ENCODE data around the gene ITGB3. TPM values are rescaled to one million over a fixed set of nuclear protein-coding genes. Genes with fewer than 3 reads are reported as not detected.

The ITGB3 gene
- total and polyA plus RNA-seq, 10 of the 15 experiments (the other 5 are each of a cell fraction or from before 2014, with no cell fraction given): 0.69 to 22.8 (median 13.6) TPM

DNA sequence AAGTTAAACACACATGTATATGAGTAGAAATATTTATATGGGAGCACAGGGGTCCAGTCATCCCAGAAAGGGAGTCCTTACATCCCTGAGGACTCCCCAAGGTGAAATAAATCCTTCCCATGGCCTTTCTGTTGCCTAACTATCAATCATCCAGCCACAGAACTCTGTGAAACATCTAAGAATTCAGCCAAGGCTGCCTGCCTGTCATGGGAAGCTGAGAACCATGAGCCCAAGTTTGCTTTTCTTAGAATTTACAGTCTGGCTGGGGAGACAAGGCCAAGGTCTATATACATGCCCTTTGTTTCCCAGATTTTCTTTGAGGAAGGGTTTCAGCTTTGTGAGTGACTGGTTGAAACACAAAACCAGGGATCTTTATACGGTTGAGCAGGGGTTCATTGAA is 28.7 kb upstream of the ITGB3 start:
- ChIA-PET RAD21 (ENCODE audit: unreplicated experiment) (interaction anchor here (0.7 to 2.2 kb wide), 2 partner anchors 84 to 91 kb away, joined by 4 to 7 read pairs; no protein-coding TSS in a partner anchor), CTCF (interaction anchor here (1.3 to 2.1 kb wide), 2 partner anchors 90 to 391 kb away, joined by 3 to 9 read pairs; no protein-coding TSS in a partner anchor), SMC1A (ENCODE audit: uncharacterized antibody, unreplicated experiment) (interaction anchor here (1.5 to 2.6 kb wide), 2 partner anchors 91 to 92 kb away, joined by 3 to 11 read pairs; no protein-coding TSS in a partner anchor), POLR2A (no interaction called here)
- Histone ChIP-seq H3K27ac (ENCODE audit: control insufficient read depth, insufficient read depth) (no peak overlapping the region), H3K4me2 (ENCODE audit: control insufficient read depth, insufficient read depth) (no peak overlapping the region), H3K9ac (ENCODE audit: control insufficient read depth, insufficient read depth, low read length) (no peak overlapping the region), H3K4me1 (ENCODE audit: control insufficient read depth, insufficient read depth, low read length) (peaks cover 4% of the 10 kb centered on the region), H3K27me3 (replicated peaks in 1 of 2; ENCODE audit: control insufficient read depth in 2 of 2, insufficient read depth in 2 of 2, low read length in 1 of 2) (no peaks in the 10 kb centered on the region; a peak in 1 of 4 replicates), H3K79me2 (ENCODE audit: control insufficient read depth, insufficient read depth, low read length) (no peaks in the 10 kb centered on the region), H2AFZ (ENCODE audit: control insufficient read depth, low read depth, low read length) (no peak overlapping the region), H3K9me3 (replicated peaks; ENCODE audit: control insufficient read depth, insufficient read depth, low read length) (no peaks in the 10 kb centered on the region; the same call in 2 of the 3 replicates), H3K4me3 (no peak overlapping the region), H4K20me1 (ENCODE audit: control insufficient read depth, insufficient read depth) (no peaks in the 10 kb centered on the region), H3K36me3 (ENCODE audit: control insufficient read depth in 2 of 2, insufficient read depth in 2 of 2, low read length in 1 of 2) (no peaks in the 10 kb centered on the region)
- 0% methylated on average over 1 of the region's 1 CpG for WGBS (ENCODE audit: insufficient coverage, insufficient replicate concordance, low lambda C conversion rate, missing lambda C conversion rate)
- FAIRE-seq (no peak), ATAC-seq (no peak), DNase-seq (ENCODE audit: low read depth, low spot score) (no peak)
- BruUV-seq (replicated peaks): no TSS peak
- TF ChIP-seq, protein P1, sequence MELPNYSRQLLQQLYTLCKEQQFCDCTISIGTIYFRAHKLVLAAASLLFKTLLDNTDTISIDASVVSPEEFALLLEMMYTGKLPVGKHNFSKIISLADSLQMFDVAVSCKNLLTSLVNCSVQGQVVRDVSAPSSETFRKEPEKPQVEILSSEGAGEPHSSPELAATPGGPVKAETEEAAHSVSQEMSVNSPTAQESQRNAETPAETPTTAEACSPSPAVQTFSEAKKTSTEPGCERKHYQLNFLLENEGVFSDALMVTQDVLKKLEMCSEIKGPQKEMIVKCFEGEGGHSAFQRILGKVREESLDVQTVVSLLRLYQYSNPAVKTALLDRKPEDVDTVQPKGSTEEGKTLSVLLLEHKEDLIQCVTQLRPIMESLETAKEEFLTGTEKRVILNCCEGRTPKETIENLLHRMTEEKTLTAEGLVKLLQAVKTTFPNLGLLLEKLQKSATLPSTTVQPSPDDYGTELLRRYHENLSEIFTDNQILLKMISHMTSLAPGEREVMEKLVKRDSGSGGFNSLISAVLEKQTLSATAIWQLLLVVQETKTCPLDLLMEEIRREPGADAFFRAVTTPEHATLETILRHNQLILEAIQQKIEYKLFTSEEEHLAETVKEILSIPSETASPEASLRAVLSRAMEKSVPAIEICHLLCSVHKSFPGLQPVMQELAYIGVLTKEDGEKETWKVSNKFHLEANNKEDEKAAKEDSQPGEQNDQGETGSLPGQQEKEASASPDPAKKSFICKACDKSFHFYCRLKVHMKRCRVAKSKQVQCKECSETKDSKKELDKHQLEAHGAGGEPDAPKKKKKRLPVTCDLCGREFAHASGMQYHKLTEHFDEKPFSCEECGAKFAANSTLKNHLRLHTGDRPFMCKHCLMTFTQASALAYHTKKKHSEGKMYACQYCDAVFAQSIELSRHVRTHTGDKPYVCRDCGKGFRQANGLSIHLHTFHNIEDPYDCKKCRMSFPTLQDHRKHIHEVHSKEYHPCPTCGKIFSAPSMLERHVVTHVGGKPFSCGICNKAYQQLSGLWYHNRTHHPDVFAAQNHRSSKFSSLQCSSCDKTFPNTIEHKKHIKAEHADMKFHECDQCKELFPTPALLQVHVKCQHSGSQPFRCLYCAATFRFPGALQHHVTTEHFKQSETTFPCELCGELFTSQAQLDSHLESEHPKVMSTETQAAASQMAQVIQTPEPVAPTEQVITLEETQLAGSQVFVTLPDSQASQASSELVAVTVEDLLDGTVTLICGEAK (IDR thresholded peaks at IDR 0.05; ENCODE audit: borderline replicate concordance): no peak
- TF ChIP-seq ZBTB11 (CRISPR knock-in tag; IDR thresholded peaks at IDR 0.05): no peak
- TF ChIP-seq CHD1 (IDR thresholded peaks at IDR 0.05; ENCODE audit: low read depth, low read length): no peak
- TF ChIP-seq ZNF207 (IDR thresholded peaks at IDR 0.05; ENCODE audit: borderline replicate concordance): no peak
- TF ChIP-seq BRCA1 (IDR thresholded peaks at IDR 0.05; ENCODE audit: low read depth, low read length): no peak
- TF ChIP-seq, protein P2, sequence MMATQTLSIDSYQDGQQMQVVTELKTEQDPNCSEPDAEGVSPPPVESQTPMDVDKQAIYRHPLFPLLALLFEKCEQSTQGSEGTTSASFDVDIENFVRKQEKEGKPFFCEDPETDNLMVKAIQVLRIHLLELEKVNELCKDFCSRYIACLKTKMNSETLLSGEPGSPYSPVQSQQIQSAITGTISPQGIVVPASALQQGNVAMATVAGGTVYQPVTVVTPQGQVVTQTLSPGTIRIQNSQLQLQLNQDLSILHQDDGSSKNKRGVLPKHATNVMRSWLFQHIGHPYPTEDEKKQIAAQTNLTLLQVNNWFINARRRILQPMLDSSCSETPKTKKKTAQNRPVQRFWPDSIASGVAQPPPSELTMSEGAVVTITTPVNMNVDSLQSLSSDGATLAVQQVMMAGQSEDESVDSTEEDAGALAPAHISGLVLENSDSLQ (IDR thresholded peaks at IDR 0.05): no peak
- TF ChIP-seq ASH2L (IDR thresholded peaks at IDR 0.05; ENCODE audit: borderline replicate concordance, low read depth): no peak
- TF ChIP-seq SIN3A (IDR thresholded peaks at IDR 0.05; ENCODE audit: low read depth, low read length): no peak
- TF ChIP-seq NBN (IDR thresholded peaks at IDR 0.05): no peak
- no peak for TF ChIP-seq WRNIP1 (IDR thresholded peaks at IDR 0.05; ENCODE audit: borderline replicate concordance, low read depth, low read length)
- intact Hi-C loops (cut with micrococcal nuclease; ENCODE audit: unreplicated experiment) (no loop called here), in situ Hi-C loops (cut with MboI) (no loop called here)
